PFSK-1 (cell line): Measurements from ENCODE around the gene PRRC2B.

Experiments
- POLR2AphosphoS5 ChIP-seq: IDR thresholded peaks from 2 replicates; pipeline ENCODE4 v1.6.1; 2012; ENCODE audit warnings: low read depth, mild to moderate bottlenecking, control low read depth, low read length, moderate library complexity
- REST ChIP-seq, 2 experiments: IDR thresholded peaks; 2 replicates each; pipeline versions ENCODE4 v1.6.1 to v1.8.0; 2011 to 2012; ENCODE audit warnings: low read depth in 2 of 2, low read length in 2 of 2, control low read depth in 1 of 2, inconsistent platforms in 1 of 2, mild to moderate bottlenecking in 1 of 2, moderate library complexity in 1 of 2; ENCODE audit not compliant: insufficient read depth in 1 of 2
- SIN3A ChIP-seq: IDR thresholded peaks from 2 replicates; pipeline ENCODE4 v1.6.1; 2012; ENCODE audit warnings: mild to moderate bottlenecking, low read length, moderate library complexity, borderline replicate concordance; ENCODE audit not compliant: insufficient read depth
- TAF1 ChIP-seq: IDR thresholded peaks from 2 replicates; pipeline ENCODE4 v1.6.1; 2012; ENCODE audit warnings: low read length, control low read depth, borderline replicate concordance; ENCODE audit not compliant: insufficient read depth

- TF ChIP-seq POLR2AphosphoS5 (no peak), REST (IDR thresholded peaks at IDR 0.05; ENCODE audit: insufficient read depth in 1 of 2, low read depth in 2 of 2, low read length in 2 of 2) (no peak), TAF1 (no peak), SIN3A (no peak)
These were observed 124.7 kb downstream of the PRRC2B start for GRCh38 chr9:131518553-131518952.
